SK-N-SH (cell line): Measurements from ENCODE around the gene ELF3. TPM values are rescaled to one million over a fixed set of nuclear protein-coding genes. Genes with fewer than 3 reads are reported as not detected.

Experiments used
- CTCF ChIA-PET: fragments of 300-600, 350-600 bp; formaldehyde crosslinking; extraction: SDS; loops from one replicate; lab custom pipeline; 2021; lab: Yijun Ruan, JAX
- POLR2A ChIA-PET: fragments of 350-600 bp; sonication (Branson Sonifier 250); formaldehyde crosslinking; extraction: SDS; loops from one replicate; lab custom pipeline; 2020; ENCODE audit warnings: antibody characterized with exemption, inconsistent platforms; lab: Yijun Ruan, JAX
- DNase-seq: peaks from one replicate; pipeline ENCODE4 v3.0.0; 2012
- H2AFZ ChIP-seq: fragments of 200-600 bp; sonication (generic); 2 replicates; pipeline ENCODE4 v1.8.1; 2016; ENCODE audit warnings: antibody characterized with exemption, mild to moderate bottlenecking, low read depth
- H3F3A ChIP-seq: fragments of 200-600 bp; sonication (generic); replicated peaks from 2 replicates; pipeline ENCODE3; 2016; ENCODE audit warnings: antibody characterized with exemption, mild to moderate bottlenecking; ENCODE audit not compliant: insufficient read depth
- H3K27ac ChIP-seq, 2 experiments: fragments of 200-500 bp in 1 of 2; fragments of 200-600 bp in 1 of 2; sonication (Bioruptor generic) in 1 of 2; sonication (generic), shearing (Covaris generic) in 1 of 2; 2 replicates each; pipeline versions ENCODE4 v1.5.1 to v1.6.1; 2014 to 2016; ENCODE audit warnings: low read depth in 2 of 2, inconsistent platforms in 1 of 2, low read length in 1 of 2, mild to moderate bottlenecking in 1 of 2, mixed read lengths in 1 of 2
- H3K27me3 ChIP-seq: fragments of 200-600 bp; sonication (generic), shearing (Covaris generic); 2 replicates; pipeline ENCODE4 v1.6.1; 2016; ENCODE audit warnings: mixed run types; ENCODE audit not compliant: insufficient read depth
- H3K36me3 ChIP-seq, 2 experiments: fragments of 200-500 bp in 1 of 2; fragments of 200-600 bp in 1 of 2; sonication (Bioruptor generic) in 1 of 2; sonication (generic) in 1 of 2; replicated peaks in 1 of 2; 2 replicates each; pipeline versions ENCODE3 to v1.5.1; 2014 to 2016; ENCODE audit warnings: low read length in 1 of 2, mild to moderate bottlenecking in 1 of 2; ENCODE audit not compliant: insufficient read depth in 2 of 2, control insufficient read depth in 1 of 2
- H3K4me1 ChIP-seq, 2 experiments: fragments of 200-500 bp in 1 of 2; fragments of 200-600 bp in 1 of 2; sonication (Bioruptor generic) in 1 of 2; sonication (generic), shearing (Covaris generic) in 1 of 2; 2 replicates each; pipeline versions ENCODE4 v1.5.1 to v1.6.1; 2014 to 2016; ENCODE audit warnings: low read depth in 1 of 2, low read length in 1 of 2, mixed run types in 1 of 2; ENCODE audit not compliant: insufficient read depth in 2 of 2, control insufficient read depth in 1 of 2
- H3K4me2 ChIP-seq: fragments of 200-600 bp; sonication (generic), shearing (Covaris generic); 2 replicates; pipeline ENCODE4 v1.6.1; 2017; ENCODE audit warnings: mixed run types
- H3K4me3 ChIP-seq, 2 experiments: fragments of 200-500 bp in 1 of 2; fragments of 200-600 bp in 1 of 2; sonication (Bioruptor generic) in 1 of 2; sonication (generic), shearing (Covaris generic) in 1 of 2; 2 replicates each; pipeline versions ENCODE4 v1.5.1 to v1.8.1; 2014 to 2016; ENCODE audit warnings: low read depth in 2 of 2, inconsistent platforms in 1 of 2, low read length in 1 of 2, mild to moderate bottlenecking in 1 of 2, mixed read lengths in 1 of 2, moderate library complexity in 1 of 2
- H3K79me2 ChIP-seq: fragments of 200-600 bp; sonication (generic); 2 replicates; pipeline ENCODE4 v1.8.1; 2017; ENCODE audit warnings: mild to moderate bottlenecking; ENCODE audit not compliant: insufficient read depth
- H3K9ac ChIP-seq: fragments of 200-600 bp; sonication (generic); 2 replicates; pipeline ENCODE4 v1.6.1; 2017; ENCODE audit warnings: mixed run types
- H3K9me2 ChIP-seq: fragments of 200-600 bp; sonication (generic); 2 replicates; pipeline ENCODE4 v1.6.1; 2017; ENCODE audit warnings: mixed run types
- H3K9me3 ChIP-seq: fragments of 200-600 bp; sonication (generic); 2 replicates; pipeline ENCODE4 v1.6.1; 2017; ENCODE audit warnings: mixed run types, mild to moderate bottlenecking, moderate library complexity
- H4K20me1 ChIP-seq: fragments of 200-600 bp; sonication (generic); 2 replicates; pipeline ENCODE4 v1.6.1; 2017; ENCODE audit warnings: mild to moderate bottlenecking, mixed run types; ENCODE audit not compliant: insufficient read depth
- CHD2 ChIP-seq: fragments of 150-350 bp; IDR thresholded peaks from 2 replicates; pipeline ENCODE4 v1.6.1; 2018; ENCODE audit warnings: low read length; ENCODE audit not compliant: partially characterized antibody
- CTCF ChIP-seq: fragments of 200-600 bp; sonication (generic); IDR thresholded peaks from 2 replicates; pipeline ENCODE4 v1.6.1; 2017; ENCODE audit warnings: antibody characterized with exemption, mild to moderate bottlenecking, moderate library complexity
- EZH2phosphoT487 ChIP-seq: fragments of 200-600 bp; sonication (generic); IDR thresholded peaks from 2 replicates; pipeline ENCODE4 v1.6.1; 2017; ENCODE audit warnings: low read depth, mixed run types, mild to moderate bottlenecking, antibody characterized with exemption, moderate library complexity, borderline replicate concordance
- FOXJ3 ChIP-seq: sonication (generic); formaldehyde crosslinking; IDR thresholded peaks from 2 replicates; pipeline ENCODE4 v1.5.1; 2020; ENCODE audit warnings: mild to moderate bottlenecking, missing genetic modification reagents
- GATA2 ChIP-seq: sonication (generic); formaldehyde crosslinking; IDR thresholded peaks from 2 replicates; pipeline ENCODE4 v1.5.0; 2020; ENCODE audit warnings: mild to moderate bottlenecking, missing genetic modification reagents
- MAX ChIP-seq: IDR thresholded peaks from 2 replicates; pipeline ENCODE4 v1.4.0; 2012; ENCODE audit warnings: low read depth
- MXI1 ChIP-seq: IDR thresholded peaks from 2 replicates; pipeline ENCODE4 v1.6.1; 2012; ENCODE audit warnings: mild to moderate bottlenecking, low read depth, low read length, improper control_type of control experiment
- POLR2AphosphoS5 ChIP-seq: IDR thresholded peaks from 2 replicates; pipeline ENCODE4 v1.6.1; 2012; ENCODE audit warnings: low read depth, low read length
- RCOR1 ChIP-seq: fragments of 150-350 bp; IDR thresholded peaks from 2 replicates; pipeline ENCODE4 v1.6.1; 2017; ENCODE audit warnings: antibody characterized with exemption, low read length
- REST ChIP-seq: IDR thresholded peaks from 2 replicates; pipeline ENCODE4 v1.6.1; 2012; ENCODE audit warnings: mild to moderate bottlenecking, low read depth, low read length, moderate library complexity
- SIN3A ChIP-seq: IDR thresholded peaks from 2 replicates; pipeline ENCODE4 v1.6.1; 2012; ENCODE audit warnings: low read depth, mild to moderate bottlenecking, low read length, moderate library complexity, borderline replicate concordance
- SMC3 ChIP-seq: IDR thresholded peaks from 2 replicates; pipeline ENCODE4 v1.6.1; 2012; ENCODE audit warnings: low read depth, low read length, improper control_type of control experiment
- TAF1 ChIP-seq: IDR thresholded peaks from 2 replicates; pipeline ENCODE4 v1.6.1; 2012; ENCODE audit warnings: low read depth, mild to moderate bottlenecking, low read length, moderate library complexity, borderline replicate concordance
- TCF12 ChIP-seq: IDR thresholded peaks from 2 replicates; pipeline ENCODE4 v1.4.0; 2012
- TEAD4 ChIP-seq: IDR thresholded peaks from 2 replicates; pipeline ENCODE4 v1.4.0; 2012; ENCODE audit warnings: mild to moderate bottlenecking, borderline replicate concordance; ENCODE audit not compliant: insufficient read depth
- ZBTB33 ChIP-seq: IDR thresholded peaks from 2 replicates; pipeline ENCODE4 v1.4.0; 2012; ENCODE audit warnings: low read depth, borderline replicate concordance
- WGBS: methylation state at CpG from one replicate; pipeline ENCODE4 v1.1.6; 2017; ENCODE audit warnings: low lambda C conversion rate; 5-methylcytosine and 5-hydroxymethylcytosine counted together
- polyA plus RNA-seq, 3 experiments: library from polyadenylated mRNA; depleted of rRNA; stranded (reverse); fragments of >200 nt; gene quantifications; 2 replicates each; pipeline ENCODE4 v1.2.3, GENCODE V29; 2012

ELF3 gene
- polyA plus RNA-seq, 1 of the 3 experiments (the other 2 are of a cell fraction): 0.10 TPM

GRCh38 chr1:202046748-202047708 lies 36.6 kb downstream of the ELF3 start:
- no peaks in the 10 kb centered on the region for H3K9me2 ChIP-seq
- H2AFZ ChIP-seq: no peak overlapping the region
- TF ChIP-seq EZH2phosphoT487 (no peak), MXI1 (no peak), REST (no peak), GATA2 (CRISPR knock-in tag) (no peak), TCF12 (no peak), TEAD4 (no peak), MAX (no peak), SIN3A (no peak)
- no peak overlapping the region for H3K9ac ChIP-seq
- no peak overlapping the region for H3K4me2 ChIP-seq
- no peak for DNase-seq
- 55% methylated on average over 5 of the region's 5 CpGs for WGBS
- ChIA-PET CTCF (interaction anchor here (1.2 to 2.4 kb wide), 3 partner anchors 11 to 72 kb away, joined by 3 to 6 read pairs (median 3); no protein-coding TSS in a partner anchor), POLR2A (no interaction called here)
- no peak overlapping the region for H3K27ac ChIP-seq
- H3K9me3 ChIP-seq: no peaks in the 10 kb centered on the region
- H3K36me3 ChIP-seq: no peaks in the 10 kb centered on the region
- H3K4me3 ChIP-seq: no peak overlapping the region
- H4K20me1 ChIP-seq: no peaks in the 10 kb centered on the region
- peaks cover 4% of the 10 kb centered on the region for H3F3A ChIP-seq
- H3K27me3 ChIP-seq: no peaks in the 10 kb centered on the region
- no peaks in the 10 kb centered on the region for H3K4me1 ChIP-seq
- H3K79me2 ChIP-seq: no peaks in the 10 kb centered on the region

- no peak overlapping the region for H3K27ac ChIP-seq
- CTCF ChIA-PET: interaction anchor here (1.4 to 2.4 kb wide), 2 partner anchors 10 to 71 kb away, joined by 3 to 6 read pairs; no protein-coding TSS in a partner anchor
- H3F3A ChIP-seq: peaks cover 4% of the 10 kb centered on the region
- H3K4me1 ChIP-seq: no peaks in the 10 kb centered on the region
- DNase-seq: no peak
- H4K20me1 ChIP-seq: no peaks in the 10 kb centered on the region
- no peak overlapping the region for H2AFZ ChIP-seq
- TF ChIP-seq CTCF: no peak
- no peak for TF ChIP-seq TCF12
- no peak for TF ChIP-seq CHD2
- TF ChIP-seq TAF1: no peak
- no peak for TF ChIP-seq ZBTB33
- TF ChIP-seq SMC3: no peak
- no peak for TF ChIP-seq EZH2phosphoT487
- no peak for TF ChIP-seq POLR2AphosphoS5
- TF ChIP-seq MXI1: no peak
- TF ChIP-seq RCOR1: no peak
- no peak for TF ChIP-seq FOXJ3 (CRISPR knock-in tag)
- TF ChIP-seq, all 33 proteins: peak for 0
- Histone ChIP-seq H3K9ac (no peak overlapping the region), H3K27me3 (no peaks in the 10 kb centered on the region), H3K4me3 (no peak overlapping the region), H3K9me3 (no peaks in the 10 kb centered on the region), H3K36me3 (no peaks in the 10 kb centered on the region), H3K9me2 (no peaks in the 10 kb centered on the region), H3K79me2 (no peaks in the 10 kb centered on the region), H3K4me2 (no peak overlapping the region)
- WGBS: 63% methylated on average over 4 of the region's 4 CpGs
- POLR2A ChIA-PET: no interaction called here
Measured at GRCh38 chr1:202047977-202048376, 37.6 kb downstream of the ELF3 start.
